CD4-positive, alpha-beta T cell (primary cell): ENCODE results near the gene ZNF784. TPM values are rescaled to one million over a fixed set of nuclear protein-coding genes. Genes with fewer than 3 reads are reported as not detected.

Experiments used
- ATAC-seq: fragments of 200-7000 bp; cut with Tn5 transposase; one replicate; pipeline ENCODE4 v1.10.0; 2022; ENCODE audit warnings: mild to moderate bottlenecking; ENCODE audit not compliant: poor library complexity
- CTCF ChIA-PET: fragments of 350-600 bp; sonication (Branson Sonifier 250); formaldehyde crosslinking; loops from one replicate; lab custom pipeline; 2021; ENCODE audit warnings: antibody characterized with exemption, inconsistent platforms; lab: Charles Lee
- POLR2A ChIA-PET: fragments of 350-600 bp; sonication (Branson Sonifier 250); formaldehyde crosslinking; loops from one replicate; lab custom pipeline; 2021; ENCODE audit warnings: antibody characterized with exemption, inconsistent platforms; lab: Charles Lee
- DNase-seq, 14 experiments: peaks; one replicate each; pipeline ENCODE4 v3.0.0-alpha.2; 2013 to 2020; ENCODE audit warnings: mixed read lengths in 2 of 14
- H3K27ac ChIP-seq, 2 donors: one replicate each; pipeline versions ENCODE4 v1.5.1 to v1.7.0; 2013; ENCODE audit warnings: low read length in 2 of 2, low read depth in 1 of 2, mild to moderate bottlenecking in 1 of 2
- H3K27me3 ChIP-seq, 2 experiments: 1 replicate in 1 of 2; 2 replicates in 1 of 2; pipeline versions ENCODE4 v1.6.1 to v1.7.0; 2013; ENCODE audit warnings: low read length in 2 of 2, control low read depth in 1 of 2, mild to moderate bottlenecking in 1 of 2, moderate library complexity in 1 of 2; ENCODE audit not compliant: insufficient read depth in 2 of 2, control insufficient read depth in 1 of 2
- H3K36me3 ChIP-seq: one replicate; pipeline ENCODE4 v1.6.1; 2013; ENCODE audit warnings: low read length, control low read depth; ENCODE audit not compliant: insufficient read depth
- H3K4me1 ChIP-seq: one replicate; pipeline ENCODE4 v1.6.1; 2013; ENCODE audit warnings: low read length, control low read depth; ENCODE audit not compliant: insufficient read depth
- H3K4me3 ChIP-seq: one replicate; pipeline ENCODE4 v1.5.1; 2013; ENCODE audit warnings: mild to moderate bottlenecking, low read length, moderate library complexity
- H3K9me3 ChIP-seq, 2 experiments: 1 replicate in 1 of 2; 2 replicates in 1 of 2; pipeline versions ENCODE4 v1.6.1 to v1.7.0; 2013; ENCODE audit warnings: low read length in 2 of 2, mild to moderate bottlenecking in 2 of 2, control low read depth in 1 of 2, moderate library complexity in 1 of 2; ENCODE audit not compliant: control insufficient read depth in 1 of 2, insufficient read depth in 1 of 2
- H3K27ac Mint-ChIP-seq: one replicate; pipeline ENCODE4 v1.8.0; 2020; ENCODE audit warnings: mixed read lengths
- H3K27me3 Mint-ChIP-seq: one replicate; pipeline ENCODE4 v1.8.0; 2021; ENCODE audit warnings: mixed read lengths
- H3K36me3 Mint-ChIP-seq: one replicate; pipeline ENCODE4 v1.8.0; 2021; ENCODE audit warnings: low read depth, mixed read lengths
- H3K4me1 Mint-ChIP-seq: one replicate; pipeline ENCODE4 v1.8.0; 2021; ENCODE audit warnings: low read depth, mixed read lengths
- H3K4me3 Mint-ChIP-seq: one replicate; pipeline ENCODE4 v1.8.0; 2020; ENCODE audit warnings: mild to moderate bottlenecking, mixed read lengths
- H3K9me3 Mint-ChIP-seq: one replicate; pipeline ENCODE4 v1.8.0; 2020; ENCODE audit warnings: mixed read lengths
- intact Hi-C, 2 experiments: fragments of 100-400 bp; cut with DNase I in 1 of 2; cut with micrococcal nuclease in 1 of 2; formaldehyde crosslinking; loops; one replicate each; pipeline versions ENCODE4 v1.15.1 to v1.9.0; 2023 to 2025; cut with DNase I, micrococcal nuclease
- total RNA-seq, 174 experiments: library from RNA in 2 of 174; stranded (reverse) in 2 of 174; gene quantifications; one replicate each; pipeline ENCODE4 v1.2.3 and lab custom pipeline; 2021 to 2026
- TF ChIP-seq, protein P1 (sequence below): fragments of 200-600 bp; IDR thresholded peaks from one replicate; pipeline ENCODE4 v1.8.0; 2022; ENCODE audit warnings: antibody characterized with exemption, mild to moderate bottlenecking

Gene ZNF784
- total RNA-seq, 2 experiments from 2014 or later: 11.2 to 11.8 TPM

- ChIA-PET POLR2A (interaction anchor here (0.8 to 1.2 kb wide), 3 partner anchors 21 to 39 kb away, joined by 3 to 8 read pairs (median 5); partner anchors contain the start of gene ZNF784), CTCF (interaction anchor here (1.4 to 4.2 kb wide), 2 partner anchors 22 to 28 kb away, joined by 4 to 48 read pairs; no protein-coding TSS in a partner anchor)
- H3K27me3 ChIP-seq: no peaks in the 10 kb centered on the region
- no peak overlapping the region for H3K27ac ChIP-seq
- Mint-ChIP-seq H3K4me1 (peaks cover 52% of the 10 kb centered on the region), H3K9me3 (no peaks in the 10 kb centered on the region), H3K4me3 (peak overlapping the region; percentile 66), H3K27me3 (no peaks in the 10 kb centered on the region), H3K27ac (peak overlapping the region; percentile 84), H3K36me3 (peaks cover 49% of the 10 kb centered on the region)
- intact Hi-C loops: loop anchor here in 1 of 2 experiments (10.0 kb wide), 2 partner anchors 199 to 349 kb away; partner anchors contain the start of genes PPP6R1 and UBE2S
- no peaks in the 10 kb centered on the region for H3K9me3 ChIP-seq
- peak in 1 of 14 experiments; percentile 41 for DNase-seq
- peaks cover 48% of the 10 kb centered on the region for H3K4me1 ChIP-seq
- TF ChIP-seq, protein P1, sequence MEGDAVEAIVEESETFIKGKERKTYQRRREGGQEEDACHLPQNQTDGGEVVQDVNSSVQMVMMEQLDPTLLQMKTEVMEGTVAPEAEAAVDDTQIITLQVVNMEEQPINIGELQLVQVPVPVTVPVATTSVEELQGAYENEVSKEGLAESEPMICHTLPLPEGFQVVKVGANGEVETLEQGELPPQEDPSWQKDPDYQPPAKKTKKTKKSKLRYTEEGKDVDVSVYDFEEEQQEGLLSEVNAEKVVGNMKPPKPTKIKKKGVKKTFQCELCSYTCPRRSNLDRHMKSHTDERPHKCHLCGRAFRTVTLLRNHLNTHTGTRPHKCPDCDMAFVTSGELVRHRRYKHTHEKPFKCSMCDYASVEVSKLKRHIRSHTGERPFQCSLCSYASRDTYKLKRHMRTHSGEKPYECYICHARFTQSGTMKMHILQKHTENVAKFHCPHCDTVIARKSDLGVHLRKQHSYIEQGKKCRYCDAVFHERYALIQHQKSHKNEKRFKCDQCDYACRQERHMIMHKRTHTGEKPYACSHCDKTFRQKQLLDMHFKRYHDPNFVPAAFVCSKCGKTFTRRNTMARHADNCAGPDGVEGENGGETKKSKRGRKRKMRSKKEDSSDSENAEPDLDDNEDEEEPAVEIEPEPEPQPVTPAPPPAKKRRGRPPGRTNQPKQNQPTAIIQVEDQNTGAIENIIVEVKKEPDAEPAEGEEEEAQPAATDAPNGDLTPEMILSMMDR: no peak
- no peak overlapping the region for H3K4me3 ChIP-seq
- peaks cover 6% of the 10 kb centered on the region for H3K36me3 ChIP-seq
- no peak for ATAC-seq
Observed at GRCh38 chr19:55603581-55604292, 20.6 kb downstream of the ZNF784 start.

GRCh38 chr19:55603115-55603514, 21.3 kb downstream of the ZNF784 start:
- no peak overlapping the region for H3K27ac ChIP-seq
- Mint-ChIP-seq H3K4me3 (peak overlapping the region; percentile 66), H3K9me3 (no peaks in the 10 kb centered on the region), H3K27me3 (no peaks in the 10 kb centered on the region), H3K36me3 (peaks cover 49% of the 10 kb centered on the region), H3K27ac (no peak overlapping the region), H3K4me1 (peaks cover 51% of the 10 kb centered on the region)
- ChIA-PET CTCF (no interaction called here), POLR2A (interaction anchor here (0.8 kb wide), 1 partner anchor 23 kb away, joined by 3 read pairs; no protein-coding TSS in a partner anchor)
- ATAC-seq: no peak
- H3K27me3 ChIP-seq: no peaks in the 10 kb centered on the region
- intact Hi-C loops: loop anchor here in 1 of 2 experiments (10.0 kb wide), 2 partner anchors 198 to 348 kb away; partner anchors contain the start of genes PPP6R1 and UBE2S
- peaks cover 55% of the 10 kb centered on the region for H3K4me1 ChIP-seq
- peak in 1 of 14 experiments; percentile 33 for DNase-seq
- no peaks in the 10 kb centered on the region for H3K9me3 ChIP-seq
- no peak overlapping the region for H3K4me3 ChIP-seq
- peaks cover 6% of the 10 kb centered on the region for H3K36me3 ChIP-seq
- TF ChIP-seq, protein P1: no peak

DNA sequence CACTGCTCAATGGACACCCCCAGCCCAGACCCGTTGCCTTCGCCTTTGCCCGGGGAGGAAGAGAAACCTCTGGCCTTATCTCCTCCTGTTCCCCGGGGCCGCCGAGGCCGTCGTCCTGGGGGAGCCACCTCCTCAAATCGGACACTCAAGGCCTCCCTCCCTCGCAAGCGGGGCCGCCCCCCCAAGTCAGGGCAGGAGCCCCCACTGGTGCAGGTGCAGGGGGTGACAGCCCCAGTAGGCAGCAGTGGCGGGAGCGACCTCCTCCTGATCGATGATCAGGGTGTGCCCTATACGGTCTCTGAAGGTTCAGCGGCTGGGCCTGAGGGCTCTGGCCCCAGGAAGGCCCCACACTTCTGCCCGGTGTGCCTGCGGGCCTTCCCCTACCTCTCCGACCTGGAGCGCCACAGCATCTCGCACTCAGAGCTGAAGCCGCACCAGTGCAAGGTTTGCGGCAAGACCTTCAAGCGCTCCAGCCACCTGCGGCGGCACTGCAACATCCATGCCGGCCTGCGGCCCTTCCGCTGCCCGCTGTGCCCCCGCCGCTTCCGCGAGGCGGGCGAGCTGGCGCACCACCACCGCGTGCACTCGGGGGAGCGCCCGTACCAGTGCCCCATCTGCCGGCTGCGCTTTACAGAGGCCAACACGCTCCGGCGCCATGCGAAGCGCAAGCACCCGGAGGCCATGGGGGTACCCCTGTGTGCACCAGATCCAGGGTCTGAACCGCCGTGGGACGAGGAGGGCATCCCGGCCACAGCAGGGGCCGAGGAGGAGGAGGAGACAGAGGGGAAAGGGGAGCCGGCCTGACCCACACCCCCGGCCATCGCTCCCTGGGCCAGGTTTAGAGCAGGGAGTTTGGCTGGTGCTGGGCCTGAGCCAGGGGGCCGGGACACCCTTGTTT, 22.0 kb downstream of the ZNF784 start:
- H3K4me3 ChIP-seq: no peak overlapping the region
- Mint-ChIP-seq H3K9me3 (no peaks in the 10 kb centered on the region), H3K4me1 (peaks cover 44% of the 10 kb centered on the region), H3K36me3 (peaks cover 46% of the 10 kb centered on the region), H3K27me3 (no peaks in the 10 kb centered on the region), H3K4me3 (no peak overlapping the region), H3K27ac (peak overlapping the region; percentile 83)
- H3K9me3 ChIP-seq: no peaks in the 10 kb centered on the region
- ATAC-seq: no peak
- H3K27me3 ChIP-seq: no peaks in the 10 kb centered on the region
- peak in 1 of 14 experiments; percentile 37 for DNase-seq
- no peak overlapping the region for H3K27ac ChIP-seq
- TF ChIP-seq, protein P1: no peak
- H3K4me1 ChIP-seq: peaks cover 56% of the 10 kb centered on the region
- ChIA-PET POLR2A (interaction anchor here (1.4 kb wide), 1 partner anchor 22 kb away, joined by 11 read pairs; the partner anchor contains the start of gene ZNF784), CTCF (no interaction called here)
- intact Hi-C loops: loop anchor here in 1 of 2 experiments (10.0 kb wide), 2 partner anchors 198 to 348 kb away; partner anchors contain the start of genes PPP6R1 and UBE2S
- peaks cover 6% of the 10 kb centered on the region for H3K36me3 ChIP-seq
